IMR-90 (cell line): Measurements from ENCODE around the gene RPS6KA2.

ENCODE experiments used
- BHLHE40 ChIP-seq: fragments of 150-350 bp; IDR thresholded peaks from 2 replicates; pipeline ENCODE4 v1.6.1; 2016; ENCODE audit warnings: mild to moderate bottlenecking, low read depth, low read length
- CEBPB ChIP-seq: IDR thresholded peaks from 2 replicates; pipeline ENCODE4 v1.6.1; 2012; ENCODE audit warnings: low read depth, low read length, improper control_type of control experiment
- CHD1 ChIP-seq: IDR thresholded peaks from 2 replicates; pipeline ENCODE4 v1.6.1; 2012; ENCODE audit warnings: low read depth, low read length, improper control_type of control experiment
- CTCF ChIP-seq: conservative IDR thresholded peaks from 2 replicates; pipeline ENCODE4 v1.5.1; 2012; ENCODE audit warnings: mild to moderate bottlenecking, low read depth, low read length, improper control_type of control experiment
- FOS ChIP-seq: fragments of 150-350 bp; IDR thresholded peaks from 2 replicates; pipeline ENCODE4 v1.6.1; 2016; ENCODE audit warnings: low read depth, low read length
- MAFK ChIP-seq: IDR thresholded peaks from 2 replicates; pipeline ENCODE4 v1.6.1; 2012; ENCODE audit warnings: low read depth, low read length, improper control_type of control experiment
- MXI1 ChIP-seq: IDR thresholded peaks from 2 replicates; pipeline ENCODE4 v1.6.1; 2012; ENCODE audit warnings: low read depth, mild to moderate bottlenecking, low read length, moderate library complexity, borderline replicate concordance
- NFE2L2 ChIP-seq: fragments of 150-350 bp; IDR thresholded peaks from 2 replicates; pipeline ENCODE4 v1.6.1; 2016; ENCODE audit warnings: low read depth, mild to moderate bottlenecking, low read length
- POLR2A ChIP-seq: IDR thresholded peaks from 2 replicates; pipeline ENCODE4 v1.6.1; 2012; ENCODE audit warnings: mild to moderate bottlenecking, low read depth, low read length
- RCOR1 ChIP-seq: IDR thresholded peaks from 2 replicates; pipeline ENCODE4 v1.6.1; 2012; ENCODE audit warnings: mild to moderate bottlenecking, low read length, improper control_type of control experiment; ENCODE audit not compliant: insufficient replicate concordance
- SMC3 ChIP-seq: fragments of 150-350 bp; IDR thresholded peaks from 2 replicates; pipeline ENCODE4 v1.6.1; 2016; ENCODE audit warnings: low read depth, mild to moderate bottlenecking, antibody characterized with exemption, low read length, moderate library complexity
- TF ChIP-seq, protein P1 (sequence below): fragments of 150-350 bp; IDR thresholded peaks from 2 replicates; pipeline ENCODE4 v1.6.1; 2017; ENCODE audit warnings: mild to moderate bottlenecking, antibody characterized with exemption, low read length, low read depth

- TF ChIP-seq, protein P1, sequence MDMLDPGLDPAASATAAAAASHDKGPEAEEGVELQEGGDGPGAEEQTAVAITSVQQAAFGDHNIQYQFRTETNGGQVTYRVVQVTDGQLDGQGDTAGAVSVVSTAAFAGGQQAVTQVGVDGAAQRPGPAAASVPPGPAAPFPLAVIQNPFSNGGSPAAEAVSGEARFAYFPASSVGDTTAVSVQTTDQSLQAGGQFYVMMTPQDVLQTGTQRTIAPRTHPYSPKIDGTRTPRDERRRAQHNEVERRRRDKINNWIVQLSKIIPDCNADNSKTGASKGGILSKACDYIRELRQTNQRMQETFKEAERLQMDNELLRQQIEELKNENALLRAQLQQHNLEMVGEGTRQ: no peak
- TF ChIP-seq CHD1 (no peak), CTCF (no peak), POLR2A (no peak), SMC3 (no peak), FOS (no peak), MAFK (no peak), CEBPB (no peak), MXI1 (no peak), RCOR1 (no peak), BHLHE40 (no peak), NFE2L2 (no peak)
Measured at GRCh38 chr6:166605752-166606151, 21.3 kb downstream of the RPS6KA2 start.
